Muscle of arm (tissue), 12 donors: ENCODE measurements around the gene ZFP36. TPM values are rescaled to one million over a fixed set of nuclear protein-coding genes. Genes with fewer than 3 reads are reported as not detected.

Experiments used
- DNase-seq: peaks from one replicate; pipeline ENCODE4 v3.0.0-alpha.2; 2013
- polyA plus RNA-seq, 12 donors: library from polyadenylated mRNA; unstranded; fragments of 120-200 nt; gene quantifications; one replicate each; pipeline ENCODE4 v1.2.1, GENCODE V29; 2013; ENCODE audit not compliant: insufficient read length in 12 of 12

The ZFP36 gene
- polyA plus RNA-seq, 12 donors: 29.7 to 250 (median 69.4) TPM; not detected in 1

DNA sequence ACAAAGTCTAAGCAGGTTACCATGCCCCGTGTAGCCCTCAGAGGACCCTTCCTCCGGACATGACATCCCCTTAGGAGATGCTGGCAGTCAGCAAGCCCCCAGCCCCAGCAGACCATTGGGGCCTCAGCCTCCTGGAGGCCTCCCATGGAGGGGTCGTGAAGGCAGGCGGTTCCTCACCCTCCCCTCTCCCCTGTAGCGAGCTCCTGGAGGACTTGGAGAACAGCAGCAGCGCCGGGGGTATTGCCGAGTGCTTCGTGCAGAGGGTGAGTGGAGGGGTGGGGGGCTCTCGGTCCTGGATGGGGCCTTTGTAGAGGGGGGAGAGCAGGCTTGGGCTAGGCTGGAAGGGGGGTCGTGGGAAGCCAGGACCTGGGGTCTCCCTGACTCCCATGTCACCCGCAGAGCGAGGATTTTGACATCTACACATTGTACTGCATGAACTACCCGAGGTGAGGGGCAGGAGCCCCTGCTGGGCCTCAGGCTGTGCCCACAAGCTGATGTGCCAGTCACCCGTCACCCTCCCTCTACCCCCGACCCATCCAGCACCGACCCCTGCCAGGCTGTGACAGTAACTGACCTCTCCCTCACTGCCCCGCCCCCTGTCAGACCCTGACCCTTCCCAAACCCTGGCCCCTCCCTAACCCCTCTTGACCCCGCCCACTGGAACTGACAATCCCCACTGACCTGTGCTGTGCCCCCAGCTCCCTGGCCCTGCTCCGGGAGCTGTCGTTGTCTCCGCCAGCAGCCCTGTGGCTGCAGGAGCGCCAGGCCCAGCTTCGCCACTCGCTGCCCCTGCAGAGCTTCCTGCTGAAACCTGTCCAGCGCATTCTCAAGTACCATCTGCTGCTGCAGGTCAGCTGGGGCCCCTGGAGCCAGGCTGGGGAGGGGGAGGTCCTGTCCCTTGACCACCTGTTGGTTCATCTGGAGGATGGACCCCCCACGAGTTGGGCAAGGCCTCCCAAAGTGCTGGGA is 9.8 kb downstream of the ZFP36 start:
- no peak for DNase-seq

DNA sequence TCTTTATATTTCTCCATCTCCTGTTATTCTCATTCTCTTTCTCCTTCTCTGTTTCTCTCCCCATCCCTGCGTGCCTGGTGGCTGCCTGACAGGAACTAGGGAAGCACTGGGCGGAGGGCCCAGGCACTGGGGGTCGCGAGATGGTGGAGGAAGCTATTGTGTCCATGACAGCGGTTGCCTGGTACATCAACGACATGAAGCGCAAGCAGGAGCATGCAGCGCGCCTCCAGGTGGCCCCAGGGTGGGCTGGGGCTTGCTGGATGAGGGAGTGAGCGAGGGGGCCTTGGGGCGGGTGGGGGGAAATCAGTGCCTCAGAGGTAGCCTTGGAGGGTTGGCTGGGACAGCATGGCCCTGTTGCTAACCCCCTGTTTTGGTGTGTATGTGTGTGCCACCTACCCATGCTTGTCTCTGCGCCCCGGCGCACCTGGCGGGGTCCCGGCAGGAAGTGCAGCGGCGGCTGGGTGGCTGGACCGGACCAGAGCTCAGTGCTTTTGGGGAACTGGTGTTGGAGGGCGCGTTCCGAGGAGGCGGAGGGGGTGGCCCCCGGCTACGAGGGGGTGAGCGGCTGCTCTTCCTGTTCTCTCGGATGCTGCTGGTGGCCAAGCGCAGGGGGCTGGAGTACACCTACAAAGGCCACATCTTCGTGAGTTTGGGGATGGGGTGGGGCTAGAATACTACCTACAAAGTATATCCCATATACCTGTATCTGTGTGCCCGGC is 11.0 kb downstream of the ZFP36 start:
- no peak for DNase-seq

DNA sequence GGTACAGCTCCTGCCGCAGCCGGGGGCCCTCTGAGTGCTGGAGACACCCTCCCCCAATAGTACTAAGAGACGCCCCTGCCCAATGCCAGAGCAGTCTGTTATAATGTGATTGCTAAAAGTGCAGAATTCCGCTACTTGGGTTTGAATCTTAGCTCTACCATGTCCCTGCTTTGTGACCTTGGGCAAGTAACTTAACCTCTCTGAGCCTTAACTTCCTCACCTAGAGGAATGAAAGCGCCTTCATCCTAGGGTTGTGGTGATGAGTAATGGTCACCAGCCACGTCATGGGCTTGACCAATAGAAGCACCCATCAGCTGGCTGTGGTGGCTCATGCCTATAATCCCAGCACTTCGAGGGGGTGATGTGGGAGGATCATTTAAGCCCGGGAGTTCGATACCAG is 12.4 kb downstream of the ZFP36 start:
- no peak for DNase-seq

DNA sequence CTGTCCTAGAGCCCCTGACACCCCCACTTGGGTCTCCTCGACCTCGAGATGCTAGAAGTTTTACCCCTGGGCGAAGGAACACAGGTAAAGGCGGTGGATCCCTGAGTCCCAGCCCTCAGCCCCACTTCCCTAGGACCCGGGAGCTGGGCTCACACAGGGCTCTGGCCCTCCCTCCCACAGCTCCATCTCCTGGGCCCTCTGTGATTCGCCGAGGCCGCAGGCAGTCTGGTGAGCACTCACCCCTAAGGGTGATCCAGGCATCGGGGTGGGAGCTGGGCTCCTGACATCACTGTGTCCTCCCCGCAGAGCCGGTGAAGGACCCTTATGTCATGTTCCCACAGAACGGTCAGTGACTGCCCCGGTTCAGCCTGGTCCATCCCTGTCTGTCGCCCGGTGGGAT is 14.1 kb downstream of the ZFP36 start:
- DNase-seq: no peak

DNA sequence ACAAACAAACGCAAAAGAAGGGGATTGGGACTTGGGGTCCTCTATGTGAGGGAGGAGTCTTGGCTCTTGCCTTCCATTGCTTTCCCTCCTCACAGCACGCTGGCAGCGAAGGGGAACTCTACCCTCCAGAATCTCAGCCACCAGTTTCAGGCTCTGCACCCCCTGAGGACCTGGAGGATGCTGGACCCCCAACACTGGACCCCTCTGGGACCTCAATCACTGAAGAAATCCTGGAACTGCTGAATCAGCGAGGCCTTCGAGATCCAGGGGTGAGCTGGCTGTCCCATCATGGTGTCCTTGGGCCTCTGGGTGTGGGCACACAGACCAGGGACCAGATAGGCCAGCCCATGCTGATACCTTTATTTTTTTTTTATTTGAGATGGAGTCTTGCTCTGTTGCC is 15.4 kb downstream of the ZFP36 start:
- no peak for DNase-seq

DNA sequence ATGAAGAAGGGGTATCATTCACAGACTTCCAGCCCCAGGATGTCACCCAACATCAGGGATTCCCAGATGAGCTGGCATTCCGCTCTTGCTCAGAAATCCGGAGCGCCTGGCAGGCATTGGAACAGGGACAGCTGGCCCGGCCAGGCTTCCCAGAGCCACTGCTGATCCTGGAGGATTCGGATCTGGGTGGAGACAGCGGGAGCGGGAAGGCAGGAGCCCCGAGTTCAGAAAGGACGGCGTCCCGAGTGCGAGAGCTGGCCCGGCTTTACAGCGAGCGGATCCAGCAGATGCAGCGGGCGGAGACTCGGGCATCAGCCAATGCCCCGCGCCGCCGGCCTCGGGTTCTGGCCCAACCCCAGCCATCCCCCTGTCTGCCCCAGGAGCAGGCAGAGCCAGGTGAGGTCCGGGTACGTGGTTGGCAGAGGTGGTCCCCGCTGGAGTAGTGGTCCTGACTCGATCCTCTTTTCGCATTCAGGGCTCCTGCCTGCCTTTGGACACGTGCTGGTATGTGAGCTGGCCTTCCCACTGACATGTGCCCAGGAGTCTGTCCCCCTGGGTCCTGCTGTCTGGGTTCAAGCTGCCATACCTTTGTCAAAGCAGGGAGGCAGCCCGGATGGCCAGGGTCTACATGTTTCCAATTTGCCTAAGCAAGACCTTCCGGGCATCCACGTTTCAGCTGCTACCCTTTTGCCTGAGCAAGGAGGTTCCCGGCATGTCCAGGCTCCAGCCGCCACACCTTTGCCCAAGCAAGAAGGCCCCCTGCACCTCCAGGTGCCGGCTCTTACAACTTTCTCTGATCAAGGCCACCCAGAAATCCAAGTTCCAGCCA is 16.8 kb downstream of the ZFP36 start:
- DNase-seq: no peak

DNA sequence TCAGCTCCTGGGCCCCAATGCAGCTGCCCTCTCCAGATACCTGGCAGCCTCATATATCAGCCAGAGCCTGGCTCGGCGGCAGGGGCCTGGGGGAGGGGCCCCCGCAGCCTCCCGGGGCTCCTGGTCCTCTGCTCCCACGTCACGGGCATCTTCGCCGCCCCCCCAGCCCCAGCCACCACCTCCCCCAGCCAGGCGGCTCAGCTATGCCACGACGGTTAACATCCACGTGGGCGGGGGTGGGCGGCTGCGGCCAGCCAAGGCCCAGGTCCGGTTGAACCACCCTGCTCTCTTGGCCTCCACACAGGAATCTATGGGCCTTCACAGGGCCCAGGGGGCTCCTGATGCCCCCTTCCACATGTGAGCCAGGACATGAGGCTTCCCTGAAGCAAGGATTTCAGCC is 18.3 kb downstream of the ZFP36 start:
- DNase-seq: no peak

DNA sequence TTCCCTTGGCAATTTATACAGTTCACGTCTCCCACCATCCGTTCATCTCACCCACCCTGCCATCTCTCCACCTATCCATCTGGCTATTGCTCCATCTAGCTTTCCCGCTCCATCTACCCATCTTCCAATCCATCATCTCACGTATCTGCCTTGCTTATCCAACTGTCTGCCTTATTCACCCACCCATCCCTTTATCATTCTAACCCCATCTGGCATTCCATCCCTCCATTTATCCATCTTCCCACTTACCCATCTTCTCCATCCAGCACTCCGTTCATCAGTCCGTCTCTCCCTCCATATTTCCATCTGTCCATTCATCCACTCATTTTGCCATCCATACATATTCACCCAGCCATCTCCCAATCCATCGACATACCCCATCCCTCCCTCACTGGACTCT is 19.1 kb downstream of the ZFP36 start:
- no peak for DNase-seq

DNA sequence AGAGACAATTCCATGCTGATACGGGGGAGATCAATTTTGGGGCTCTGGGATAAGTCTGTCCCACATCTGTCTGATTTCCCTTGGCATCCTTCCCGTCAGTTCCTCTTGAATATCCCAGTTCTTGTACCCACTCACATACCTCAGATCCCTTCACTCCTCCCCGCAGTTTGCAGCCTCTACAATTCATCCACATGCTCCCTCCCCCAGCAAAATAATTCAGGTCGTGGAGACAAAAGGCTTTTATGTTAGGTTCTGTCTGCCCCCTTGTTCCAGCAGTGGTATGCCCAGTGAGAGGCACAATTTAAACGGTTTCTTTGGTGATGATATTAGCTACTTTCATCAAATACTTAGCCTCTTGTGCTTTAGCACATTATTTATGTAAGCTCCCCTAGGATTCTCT is 19.5 kb downstream of the ZFP36 start:
- DNase-seq: no peak

DNA sequence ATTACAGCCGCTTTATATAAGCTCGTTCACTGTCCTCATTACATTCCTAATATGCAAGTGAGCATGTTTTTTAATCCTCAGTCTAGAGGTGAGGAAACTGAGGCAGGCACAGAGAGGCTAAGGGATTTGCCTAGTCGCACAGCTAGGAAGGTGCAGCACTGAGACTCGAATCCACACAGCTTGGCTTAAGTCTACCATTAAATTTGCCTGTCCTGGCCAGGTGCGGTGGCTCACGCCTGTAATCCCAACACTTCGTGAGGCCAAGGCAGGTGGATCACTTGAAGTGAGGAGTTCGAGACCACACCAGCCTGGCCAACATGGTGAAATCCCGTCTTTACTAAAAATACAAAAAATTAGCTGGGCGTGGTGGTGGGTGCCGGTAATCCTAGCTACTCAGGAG is 21.1 kb downstream of the ZFP36 start:
- no peak for DNase-seq

DNA sequence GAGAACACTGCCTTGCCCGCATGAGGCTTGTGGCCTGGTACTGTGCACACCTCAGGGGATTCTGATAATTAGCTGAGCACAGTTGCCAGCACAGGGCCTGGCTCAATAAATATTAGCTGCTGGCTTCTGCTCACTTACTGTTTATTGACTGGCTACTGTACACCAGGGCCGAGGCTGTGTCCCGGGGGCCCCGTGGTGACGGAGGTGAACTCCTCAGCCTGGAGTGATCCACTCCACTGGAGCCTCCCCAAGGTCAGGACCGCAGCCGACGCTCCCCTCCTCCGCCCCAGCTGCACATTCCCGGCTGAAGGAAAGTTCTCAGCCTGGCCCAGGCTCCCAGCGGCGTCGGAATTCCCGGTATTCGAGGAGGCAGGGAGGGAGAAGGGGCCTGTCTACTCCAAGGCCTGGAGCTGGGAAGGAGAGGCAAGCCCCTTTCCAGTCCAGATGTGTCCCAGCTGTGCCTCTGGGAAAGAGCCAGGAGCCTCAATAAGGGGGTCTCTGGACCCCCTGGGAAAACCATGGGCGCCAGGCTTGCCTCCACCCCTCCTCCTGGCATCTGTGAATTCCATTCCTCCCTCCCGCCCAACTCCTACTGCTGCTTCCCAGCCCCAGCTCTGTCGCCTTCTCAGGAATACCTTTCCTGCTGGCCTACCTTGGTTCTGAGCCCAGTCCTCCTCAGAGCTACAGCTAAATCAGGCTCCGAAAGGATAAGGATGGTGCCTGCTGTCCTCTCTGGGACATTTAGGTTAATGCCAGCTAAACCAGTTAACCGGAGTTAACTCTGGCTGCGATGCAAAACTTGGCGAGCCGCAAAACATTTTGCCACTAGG is 21.9 kb downstream of the ZFP36 start:
- DNase-seq: peak; percentile 86

DNA sequence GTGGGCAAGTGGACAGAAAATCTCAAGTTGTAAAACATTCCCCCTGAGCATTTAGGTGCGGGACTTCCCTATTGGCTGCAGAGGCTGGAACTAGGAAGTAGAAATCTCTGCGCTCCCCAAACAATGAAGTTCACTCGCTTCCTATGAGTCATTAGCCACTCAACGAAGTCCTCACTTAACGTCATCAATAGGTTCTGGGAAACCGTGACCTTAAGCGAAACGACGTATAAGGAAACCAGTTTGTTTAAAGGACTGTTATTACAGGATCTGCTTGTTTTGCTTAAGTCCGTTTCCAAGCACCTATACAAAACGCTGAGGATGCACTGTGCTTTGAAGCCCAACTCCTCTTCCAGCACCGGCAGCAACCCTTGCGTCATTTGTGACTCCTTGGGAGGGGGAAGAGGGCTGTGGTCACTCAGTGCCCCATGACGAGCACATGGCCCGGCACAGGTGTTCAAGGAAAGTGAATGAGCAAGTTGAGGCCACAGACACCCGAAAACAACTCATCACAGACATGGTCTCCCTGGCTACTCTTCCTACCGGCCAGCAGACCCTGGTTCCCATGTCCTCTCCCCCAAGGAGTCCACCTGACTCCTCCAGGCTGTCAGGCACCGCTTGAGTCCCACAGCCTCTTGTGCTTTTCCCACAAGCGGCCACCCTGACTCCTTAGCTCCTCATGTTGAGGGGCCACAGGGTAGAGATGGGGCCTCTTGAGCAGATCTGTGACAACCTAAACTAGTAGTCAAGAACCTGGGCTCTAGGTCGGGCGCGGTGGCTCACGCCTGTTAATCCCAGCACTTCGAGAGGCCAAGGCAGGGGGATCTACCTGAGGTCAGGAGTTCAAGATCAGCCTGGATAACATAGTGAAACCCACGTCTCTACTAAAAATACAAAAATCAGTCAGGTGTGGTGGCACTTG is 24.3 kb downstream of the ZFP36 start:
- no peak for DNase-seq

DNA sequence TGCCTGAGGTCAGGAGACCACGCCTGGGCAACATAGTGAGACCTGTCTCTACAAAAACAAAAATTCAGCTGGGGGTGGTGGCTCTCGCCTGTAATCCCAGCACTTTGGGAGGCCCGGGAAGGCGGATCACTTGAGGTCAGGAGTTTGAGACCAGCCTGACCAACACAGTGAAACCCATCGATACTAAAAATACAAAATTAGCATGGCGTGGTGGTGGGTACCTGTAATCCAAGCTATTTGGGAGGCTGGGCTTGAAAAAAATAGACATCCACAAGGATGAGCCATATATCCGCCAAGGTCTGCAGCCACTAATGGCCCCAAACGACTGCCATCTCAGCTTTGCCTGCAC is 26.0 kb downstream of the ZFP36 start:
- DNase-seq: no peak

DNA sequence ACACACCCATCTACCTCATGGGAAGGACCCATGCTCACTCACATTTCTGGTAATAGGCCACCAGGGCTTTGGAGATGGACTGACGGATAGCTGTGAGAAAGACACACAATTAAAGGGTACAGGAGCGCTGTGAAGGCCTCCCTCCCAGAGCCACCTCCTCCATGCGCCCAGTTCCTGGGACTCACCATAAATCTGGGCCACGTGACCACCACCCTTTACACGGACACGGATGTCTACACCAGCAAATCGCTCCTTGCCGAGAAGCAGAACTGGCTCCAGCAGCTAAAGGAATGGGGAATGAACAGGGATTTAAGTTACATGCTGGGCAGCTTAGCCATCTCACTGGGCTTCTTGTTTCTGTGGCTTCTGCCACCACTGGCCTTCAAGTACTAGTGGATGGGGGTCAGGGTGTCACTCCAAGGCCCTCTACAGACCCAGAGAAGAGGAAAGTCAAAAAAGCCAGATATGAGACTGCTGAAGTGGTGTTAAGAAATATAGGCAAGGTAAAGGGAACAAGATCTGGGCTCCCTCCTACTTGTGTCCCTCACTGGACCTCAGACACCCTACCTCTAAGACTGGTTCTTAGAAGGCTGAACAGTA is 26.9 kb downstream of the ZFP36 start:
- no peak for DNase-seq

DNA sequence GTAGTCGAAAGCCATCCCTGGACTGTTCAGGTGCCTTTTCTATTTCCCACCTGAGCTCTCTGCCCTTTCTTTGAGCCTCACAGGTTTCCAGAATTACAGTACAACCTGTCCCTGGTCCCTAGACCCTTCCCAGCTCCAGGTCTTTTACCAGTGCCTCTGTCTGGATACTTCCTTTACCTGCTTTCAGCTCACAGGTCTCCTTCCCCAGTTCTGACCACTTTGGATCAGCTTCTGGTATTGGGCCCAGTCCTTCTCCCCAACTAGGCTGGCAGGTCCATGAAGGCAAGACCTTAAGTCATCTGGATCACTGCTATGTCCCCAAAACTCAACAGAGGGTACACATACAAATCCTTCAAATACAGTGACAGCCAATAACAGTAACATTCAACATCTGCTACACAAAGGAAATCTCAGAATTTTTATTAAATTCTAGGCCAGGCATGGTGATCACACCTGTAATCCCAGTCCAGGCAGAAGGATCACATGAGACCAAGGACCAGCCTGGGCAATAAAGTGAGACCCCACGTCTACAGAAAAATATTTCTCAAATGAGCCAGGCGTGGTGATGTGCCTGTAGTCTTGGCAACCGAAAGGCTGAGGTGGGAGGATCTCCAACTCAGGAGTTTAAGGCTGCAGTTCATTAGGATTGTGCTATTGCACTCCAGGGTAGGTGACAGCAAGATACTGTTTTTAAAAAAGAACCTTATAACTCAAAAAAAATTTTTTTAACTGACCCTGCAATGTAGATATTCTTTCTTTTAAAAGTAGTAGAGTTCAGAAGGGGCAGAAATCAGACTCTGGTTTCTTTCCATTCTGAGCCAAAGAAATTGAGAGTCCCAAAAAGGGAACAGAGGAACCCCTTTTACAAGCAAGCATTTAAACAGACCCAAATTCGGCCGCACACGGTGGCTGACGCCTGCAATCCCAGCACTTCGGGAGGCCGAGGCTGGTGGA is 27.8 kb downstream of the ZFP36 start:
- no peak for DNase-seq

DNA sequence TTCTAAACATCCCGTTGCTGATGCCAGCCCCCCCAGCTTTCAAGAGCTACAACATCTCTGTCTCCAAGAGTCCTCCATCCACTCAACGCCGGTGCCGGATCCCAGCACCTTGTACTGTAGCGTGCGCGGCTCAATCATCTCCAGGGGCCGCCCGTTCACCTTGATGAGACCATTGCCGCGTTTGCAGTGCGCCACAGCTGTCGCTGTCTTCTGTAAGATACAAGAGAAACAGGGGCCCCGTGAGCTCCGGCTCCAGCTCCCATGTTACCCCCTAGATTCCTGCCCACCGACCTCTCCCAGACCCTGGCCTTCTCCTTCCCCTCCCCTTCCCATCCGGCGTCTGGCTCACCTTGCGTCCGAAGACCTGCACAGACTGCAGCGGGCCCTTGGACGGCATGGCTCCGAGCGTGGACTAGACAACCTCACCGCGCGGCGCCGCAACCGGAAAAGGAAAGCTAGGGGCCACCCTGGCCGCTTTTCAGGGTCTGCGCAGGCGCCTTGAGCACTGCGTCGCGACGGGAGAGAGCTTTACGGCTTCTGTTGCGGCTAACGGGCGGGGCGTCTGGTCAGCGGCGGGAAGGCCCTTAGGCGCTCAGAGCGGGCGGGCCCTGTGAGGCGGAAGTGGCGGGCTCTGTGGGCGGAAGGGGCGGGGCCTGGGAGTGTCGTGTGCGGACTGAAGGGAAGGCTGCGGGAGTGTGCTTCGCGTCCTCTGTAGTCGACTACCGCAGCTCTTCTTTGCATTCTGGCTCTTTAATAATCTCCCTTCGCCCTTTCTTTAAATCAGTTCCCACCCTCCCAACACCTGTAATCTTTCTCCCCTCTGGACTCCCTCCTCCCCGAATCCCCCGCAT is 29.1 kb downstream of the ZFP36 start, which contains the start of gene RPS16:
TSS of gene RPS16 (minus strand) at position 451 of the 851 bp plus-strand sequence. CDS start at position 397, 54 bp downstream.
- DNase-seq: peak; percentile 97

DNA sequence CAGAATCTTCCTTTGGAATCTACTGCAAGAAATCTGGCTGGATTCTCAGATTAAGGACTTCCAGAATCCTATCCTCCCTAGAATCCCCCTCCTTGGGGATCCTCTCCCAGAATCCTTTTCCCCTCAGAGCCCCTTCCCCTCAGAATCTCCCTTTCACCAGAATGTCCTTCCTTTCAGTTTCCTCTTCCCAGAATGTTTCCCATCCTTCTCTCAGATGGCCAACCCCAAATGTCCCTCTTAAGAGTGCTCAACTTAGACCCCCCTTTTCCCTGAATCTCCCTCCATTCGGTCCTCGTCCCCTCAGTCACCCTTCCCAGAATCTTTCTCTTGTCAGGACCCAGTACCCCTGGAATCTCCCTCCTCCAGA is 29.7 kb downstream of the ZFP36 start:
- DNase-seq: no peak
